NCI-H1092 (cell line): Measurements from ENCODE around the gene SORBS1.

Experiments used
- DNase-seq: peaks from one replicate; lab custom pipeline; 2025; lab: John Stamatoyannopoulos, UW

SORBS1 gene

GRCh38 chr10:95408983-95409873 is 151.9 kb downstream of the SORBS1 start:
- DNase-seq, result no peak

- DNase-seq, result no peak
These were observed 152.8 kb downstream of the SORBS1 start for GRCh38 chr10:95408148-95408960.

GRCh38 chr10:95407546-95407945 is 153.6 kb downstream of the SORBS1 start:
- no peak for DNase-seq

- peak; percentile 33 for DNase-seq
These were observed 154.4 kb downstream of the SORBS1 start for GRCh38 chr10:95406651-95407280.

- DNase-seq, result no peak
These were observed 155.5 kb downstream of the SORBS1 start for GRCh38 chr10:95405655-95406054.

- DNase-seq, result no peak
These were observed 156.3 kb downstream of the SORBS1 start for GRCh38 chr10:95404864-95405263.

- DNase-seq, result no peak
These were observed 156.7 kb downstream of the SORBS1 start for GRCh38 chr10:95404462-95404858.

GRCh38 chr10:95403700-95404461 is 157.3 kb downstream of the SORBS1 start:
- DNase-seq, result no peak

GRCh38 chr10:95401704-95402469 is 159.3 kb downstream of the SORBS1 start:
- DNase-seq, result no peak

- DNase-seq, result no peak
These were observed 160.4 kb downstream of the SORBS1 start for GRCh38 chr10:95400787-95401186.

- no peak for DNase-seq
These were observed 162.0 kb downstream of the SORBS1 start for GRCh38 chr10:95399183-95399582.

- no peak for DNase-seq
These were observed 163.4 kb downstream of the SORBS1 start for GRCh38 chr10:95397747-95398146.

- DNase-seq, result peak; percentile 35
These were observed 165.2 kb downstream of the SORBS1 start for GRCh38 chr10:95395947-95396449.

- no peak for DNase-seq
These were observed 166.8 kb downstream of the SORBS1 start for GRCh38 chr10:95394161-95394880.

- no peak for DNase-seq
These were observed 168.4 kb downstream of the SORBS1 start for GRCh38 chr10:95392681-95393164.

- no peak for DNase-seq
These were observed 169.0 kb downstream of the SORBS1 start for GRCh38 chr10:95392217-95392584.

- DNase-seq, result no peak
These were observed 169.5 kb downstream of the SORBS1 start for GRCh38 chr10:95391581-95392216.

- no peak for DNase-seq
These were observed 170.0 kb downstream of the SORBS1 start for GRCh38 chr10:95391164-95391563.

GRCh38 chr10:95389982-95390381 is 171.2 kb downstream of the SORBS1 start:
- DNase-seq, result no peak

- DNase-seq, result no peak
These were observed 172.0 kb downstream of the SORBS1 start for GRCh38 chr10:95389176-95389575.
